ENCODE data around the gene MAP3K5. TPM values are rescaled to one million over a fixed set of nuclear protein-coding genes. Genes with fewer than 3 reads are reported as not detected.

Gene MAP3K5
- total RNA-seq, 1 experiment from 2014 or later: 2.1 TPM

DNA sequence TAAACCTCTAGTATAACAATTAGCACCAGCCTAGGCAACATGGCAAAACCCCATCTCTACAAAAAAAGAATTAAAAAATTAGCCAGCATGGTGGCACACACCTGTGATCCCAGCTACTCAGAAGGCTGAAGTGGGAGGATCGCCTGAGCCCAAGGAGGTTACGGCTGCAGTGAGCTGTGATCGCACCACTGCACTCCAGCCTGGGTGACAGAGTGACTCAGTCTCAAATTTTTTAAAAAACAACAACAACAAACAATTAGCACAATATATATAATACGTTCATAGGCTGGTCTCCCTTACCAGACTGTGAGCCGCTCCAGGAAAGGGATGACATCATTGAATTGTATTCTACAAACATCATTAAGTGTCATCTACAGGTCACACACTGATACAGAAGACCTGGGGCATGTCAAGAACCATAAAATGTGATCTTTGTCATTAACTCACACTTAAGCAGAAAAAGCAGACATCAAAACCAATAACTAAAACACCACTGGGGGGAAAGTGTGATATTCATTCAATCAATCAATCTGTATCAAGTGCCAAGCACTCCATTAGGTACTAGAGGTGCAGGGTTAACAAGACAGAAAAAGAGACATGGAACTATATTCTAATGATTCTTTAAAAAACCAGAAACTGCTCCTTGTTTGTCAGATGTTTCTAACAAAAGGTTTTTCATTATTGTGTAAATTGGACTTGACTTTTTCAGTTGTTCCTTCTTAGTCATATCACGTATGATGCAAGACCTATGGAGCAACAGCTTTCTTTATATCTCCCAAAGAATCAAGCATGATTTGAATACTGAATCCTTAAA lies 17.8 kb downstream of the MAP3K5 start:
- DNase-seq: no peak
- ChIA-PET CTCF (interaction anchor here (0.6 kb wide), 1 partner anchor 18 kb away, joined by 3 read pairs; no protein-coding TSS in a partner anchor), POLR2A (no interaction called here)
- H3K4me1 Mint-ChIP-seq (ENCODE audit: low read depth, unreplicated experiment): peaks cover 8% of the 10 kb centered on the region
- H3K9me3 Mint-ChIP-seq (ENCODE audit: unreplicated experiment): no peaks in the 10 kb centered on the region
- H3K36me3 Mint-ChIP-seq (ENCODE audit: insufficient read depth, unreplicated experiment): no peaks in the 10 kb centered on the region
- intact Hi-C loops (cut with micrococcal nuclease; ENCODE audit: unreplicated experiment): no loop called here
- no TSS peak for BruUV-seq (replicated peaks)
- Histone ChIP-seq H3K4me1 (peaks cover 4% of the 10 kb centered on the region; the same call in 1 of the 2 replicates), H3K4me3 (ENCODE audit: low read depth, low read length) (no peak overlapping the region), H3K9me3 (no peaks in the 10 kb centered on the region), H3K36me3 (ENCODE audit: control insufficient read depth, insufficient read depth, low read length) (no peaks in the 10 kb centered on the region), H3K27me3 (replicated peaks; ENCODE audit: control insufficient read depth, insufficient read depth, low read length) (no peaks in the 10 kb centered on the region)
- TF ChIP-seq, protein P1, sequence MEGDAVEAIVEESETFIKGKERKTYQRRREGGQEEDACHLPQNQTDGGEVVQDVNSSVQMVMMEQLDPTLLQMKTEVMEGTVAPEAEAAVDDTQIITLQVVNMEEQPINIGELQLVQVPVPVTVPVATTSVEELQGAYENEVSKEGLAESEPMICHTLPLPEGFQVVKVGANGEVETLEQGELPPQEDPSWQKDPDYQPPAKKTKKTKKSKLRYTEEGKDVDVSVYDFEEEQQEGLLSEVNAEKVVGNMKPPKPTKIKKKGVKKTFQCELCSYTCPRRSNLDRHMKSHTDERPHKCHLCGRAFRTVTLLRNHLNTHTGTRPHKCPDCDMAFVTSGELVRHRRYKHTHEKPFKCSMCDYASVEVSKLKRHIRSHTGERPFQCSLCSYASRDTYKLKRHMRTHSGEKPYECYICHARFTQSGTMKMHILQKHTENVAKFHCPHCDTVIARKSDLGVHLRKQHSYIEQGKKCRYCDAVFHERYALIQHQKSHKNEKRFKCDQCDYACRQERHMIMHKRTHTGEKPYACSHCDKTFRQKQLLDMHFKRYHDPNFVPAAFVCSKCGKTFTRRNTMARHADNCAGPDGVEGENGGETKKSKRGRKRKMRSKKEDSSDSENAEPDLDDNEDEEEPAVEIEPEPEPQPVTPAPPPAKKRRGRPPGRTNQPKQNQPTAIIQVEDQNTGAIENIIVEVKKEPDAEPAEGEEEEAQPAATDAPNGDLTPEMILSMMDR (IDR thresholded peaks at IDR 0.05; ENCODE audit: insufficient read depth in 1 of 2, low read depth in 1 of 2, low read length in 1 of 2, severe bottlenecking in 1 of 2, unreplicated experiment in 1 of 2): no peak
- no peak overlapping the region for H3K4me3 Mint-ChIP-seq (ENCODE audit: unreplicated experiment)
- no peak overlapping the region for H3K27ac Mint-ChIP-seq (ENCODE audit: unreplicated experiment)
- no peaks in the 10 kb centered on the region for H3K27me3 Mint-ChIP-seq (ENCODE audit: insufficient read depth, unreplicated experiment)

DNA sequence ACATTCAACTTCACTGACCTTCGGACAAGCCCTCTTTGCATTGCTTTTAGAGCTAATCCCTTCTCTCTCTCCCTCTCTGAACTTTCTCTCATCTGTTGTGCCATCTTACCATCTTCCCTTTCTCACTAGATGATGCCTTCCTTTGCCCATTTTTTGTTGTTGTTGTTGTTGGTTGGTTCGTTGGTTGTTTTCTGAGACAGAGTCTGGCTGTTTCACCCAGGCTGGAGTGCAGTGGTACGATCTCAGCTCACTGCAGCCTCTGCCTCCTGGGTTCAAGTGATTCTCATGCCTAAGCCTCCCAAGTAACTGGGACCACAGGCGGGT lies 18.8 kb downstream of the MAP3K5 start:
- Mint-ChIP-seq H3K27me3 (ENCODE audit: insufficient read depth, unreplicated experiment) (no peaks in the 10 kb centered on the region), H3K9me3 (ENCODE audit: unreplicated experiment) (no peaks in the 10 kb centered on the region), H3K4me3 (ENCODE audit: unreplicated experiment) (no peak overlapping the region), H3K36me3 (ENCODE audit: insufficient read depth, unreplicated experiment) (no peaks in the 10 kb centered on the region), H3K27ac (ENCODE audit: unreplicated experiment) (no peak overlapping the region), H3K4me1 (ENCODE audit: low read depth, unreplicated experiment) (peaks cover 8% of the 10 kb centered on the region)
- Histone ChIP-seq H3K9me3 (no peaks in the 10 kb centered on the region), H3K4me1 (peaks cover 4% of the 10 kb centered on the region; the same call in 1 of the 2 replicates), H3K27me3 (replicated peaks; ENCODE audit: control insufficient read depth, insufficient read depth, low read length) (no peaks in the 10 kb centered on the region), H3K36me3 (ENCODE audit: control insufficient read depth, insufficient read depth, low read length) (no peaks in the 10 kb centered on the region), H3K4me3 (ENCODE audit: low read depth, low read length) (no peak overlapping the region)
- TF ChIP-seq, protein P1 (IDR thresholded peaks at IDR 0.05; ENCODE audit: insufficient read depth in 1 of 2, low read depth in 1 of 2, low read length in 1 of 2, severe bottlenecking in 1 of 2, unreplicated experiment in 1 of 2): no peak
- ChIA-PET CTCF (no interaction called here), POLR2A (no interaction called here)
- intact Hi-C loops (cut with micrococcal nuclease; ENCODE audit: unreplicated experiment): no loop called here
- no TSS peak for BruUV-seq (replicated peaks)
- no peak for DNase-seq

DNA sequence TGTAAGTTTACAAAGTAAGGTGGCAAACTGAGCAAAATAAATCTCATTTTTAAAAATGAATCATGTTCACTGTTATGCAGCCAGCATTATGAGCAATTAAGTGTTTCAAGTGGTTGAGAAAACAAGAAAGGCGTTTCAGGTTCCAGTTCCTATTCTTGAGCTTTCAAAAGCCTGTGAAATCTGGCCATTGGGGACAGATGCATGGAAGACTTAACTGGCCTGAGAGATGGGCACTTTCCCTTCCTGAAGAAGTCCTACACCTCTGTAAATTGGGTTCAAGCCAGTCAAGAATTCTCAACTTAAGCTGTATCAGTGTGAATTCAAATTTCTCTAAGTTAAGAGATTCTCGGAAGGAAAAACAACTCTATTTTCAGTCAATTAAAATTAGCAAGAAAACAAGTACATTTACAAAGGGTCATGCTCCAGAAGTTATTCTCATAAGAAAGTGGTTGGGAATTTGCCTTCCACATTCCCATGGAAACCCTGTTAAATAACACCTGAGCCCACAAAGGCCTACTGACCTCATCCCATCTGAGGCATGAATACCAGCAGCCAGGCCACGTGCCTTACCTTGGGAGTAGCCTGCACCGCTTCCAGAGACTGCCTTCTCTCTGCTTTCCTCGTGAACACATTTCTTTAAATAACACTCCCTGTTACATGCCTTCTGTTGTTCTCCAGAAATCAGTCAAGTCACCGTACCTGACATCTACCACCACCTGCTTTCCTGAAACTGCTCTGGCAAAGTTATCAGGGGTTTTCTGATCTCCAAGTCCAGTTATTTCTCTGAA lies 19.4 kb downstream of the MAP3K5 start:
- H3K36me3 ChIP-seq (ENCODE audit: control insufficient read depth, insufficient read depth, low read length): no peaks in the 10 kb centered on the region
- H3K9me3 ChIP-seq: no peaks in the 10 kb centered on the region
- H3K4me3 ChIP-seq (ENCODE audit: low read depth, low read length): no peak overlapping the region
- ChIA-PET CTCF (no interaction called here), POLR2A (no interaction called here)
- BruUV-seq (replicated peaks): no TSS peak
- Mint-ChIP-seq H3K4me1 (ENCODE audit: low read depth, unreplicated experiment) (peaks cover 8% of the 10 kb centered on the region), H3K36me3 (ENCODE audit: insufficient read depth, unreplicated experiment) (no peaks in the 10 kb centered on the region), H3K4me3 (ENCODE audit: unreplicated experiment) (no peak overlapping the region), H3K27ac (ENCODE audit: unreplicated experiment) (no peak overlapping the region), H3K27me3 (ENCODE audit: insufficient read depth, unreplicated experiment) (no peaks in the 10 kb centered on the region), H3K9me3 (ENCODE audit: unreplicated experiment) (no peaks in the 10 kb centered on the region)
- peaks cover 4% of the 10 kb centered on the region; the same call in 1 of the 2 replicates for H3K4me1 ChIP-seq
- no peak for DNase-seq
- intact Hi-C loops (cut with micrococcal nuclease; ENCODE audit: unreplicated experiment): no loop called here
- TF ChIP-seq, protein P1 (IDR thresholded peaks at IDR 0.05; ENCODE audit: insufficient read depth in 1 of 2, low read depth in 1 of 2, low read length in 1 of 2, severe bottlenecking in 1 of 2, unreplicated experiment in 1 of 2): no peak
- no peaks in the 10 kb centered on the region for H3K27me3 ChIP-seq (replicated peaks; ENCODE audit: control insufficient read depth, insufficient read depth, low read length)
